GM21786 (cell line): ENCODE measurements around the gene FAM9C.
A peak's percentile ranks its signal among the peaks of the same experiment; 100 is the strongest.
"Not testable (repeated sequence)": the region's sequence is repeated elsewhere in the genome, so short reads cannot be mapped to it uniquely, and the experiment has no call there.

ENCODE experiments used
- ATAC-seq: cut with Tn5 transposase; IDR thresholded peaks from one replicate; pipeline ENCODE4 v1.9.1; 2021; ENCODE audit not compliant: unreplicated experiment

Gene FAM9C

DNA sequence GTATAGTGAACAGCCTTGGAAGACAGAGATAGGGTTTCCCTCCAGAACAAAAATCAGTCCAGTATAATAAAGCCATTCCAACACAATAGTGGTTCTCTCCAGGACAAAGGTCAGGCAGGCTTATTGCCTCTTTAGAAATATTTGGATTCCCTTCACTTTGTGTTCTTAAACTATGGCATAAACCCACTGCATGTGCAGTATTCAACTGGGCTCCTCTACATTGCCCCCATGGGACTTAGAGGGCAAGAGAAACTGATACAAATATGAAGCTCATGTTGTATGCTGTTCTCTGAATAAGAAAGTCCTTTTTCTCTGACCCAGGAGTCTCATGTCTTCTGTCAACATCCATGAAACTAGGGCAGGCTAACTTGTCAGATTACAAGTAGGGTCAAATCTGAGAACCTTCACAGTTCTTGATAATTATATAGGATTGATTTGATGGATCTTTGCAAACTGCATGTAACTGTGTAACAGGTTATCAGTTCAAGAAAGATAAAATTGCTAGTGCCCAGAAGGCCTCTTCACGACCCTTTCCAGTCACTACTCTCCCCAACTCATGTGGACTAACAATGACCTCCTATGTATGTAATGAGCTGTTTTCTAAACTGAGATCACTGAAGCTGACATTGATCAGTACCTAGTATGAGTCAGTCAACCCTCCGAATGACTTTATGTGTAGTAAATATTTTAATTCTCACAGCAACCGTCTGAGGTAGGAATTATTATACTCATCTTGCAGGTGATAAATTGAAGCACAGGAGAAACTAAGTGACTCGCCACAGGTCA, 31.9 kb upstream of the FAM9C start:
- peak; percentile 51 for ATAC-seq

DNA sequence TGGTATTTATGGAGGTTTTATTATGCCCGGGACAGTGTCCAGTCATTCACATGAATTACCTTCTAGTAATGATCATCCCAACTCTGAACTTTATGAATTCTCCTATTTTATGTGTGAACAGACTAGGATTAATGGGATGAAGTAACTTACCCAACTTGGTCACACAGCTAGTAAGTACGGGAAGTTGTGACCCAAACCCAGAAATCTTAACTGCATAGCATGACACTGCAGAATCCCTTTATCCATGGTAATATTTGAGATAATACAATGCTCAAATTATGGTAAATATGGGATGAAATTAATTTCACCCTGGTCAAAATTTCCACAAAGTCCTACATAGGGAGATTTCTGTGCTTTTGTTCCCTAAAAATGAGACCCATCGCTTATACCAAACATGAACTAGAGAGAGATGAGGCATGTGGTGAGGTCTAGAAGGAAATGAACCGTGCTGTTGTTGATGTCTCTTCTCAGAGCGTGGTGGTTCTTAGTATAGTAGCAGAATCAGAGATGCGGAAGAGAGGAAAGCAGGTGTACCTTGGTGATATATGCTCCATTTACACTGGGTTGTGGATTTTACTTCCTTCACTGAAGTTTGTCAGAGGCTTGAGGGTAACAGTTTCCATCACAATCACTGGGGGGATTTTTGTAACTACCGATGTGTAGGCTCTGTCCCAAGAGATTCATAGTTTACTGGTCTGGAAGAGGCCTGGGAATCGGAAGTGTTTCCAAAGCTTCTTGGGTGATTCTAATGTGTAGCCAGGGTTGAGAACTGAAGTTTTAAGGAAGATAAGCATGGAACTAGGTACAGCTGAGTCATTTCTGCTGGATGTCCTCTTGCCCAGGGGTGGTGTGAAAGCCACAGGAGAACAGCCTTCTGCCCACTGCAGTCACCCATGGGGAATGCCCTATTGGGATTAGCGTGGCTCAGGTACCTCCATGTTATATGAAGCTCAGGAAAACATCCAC, 30.2 kb upstream of the FAM9C start:
- peak; percentile 70 for ATAC-seq

DNA sequence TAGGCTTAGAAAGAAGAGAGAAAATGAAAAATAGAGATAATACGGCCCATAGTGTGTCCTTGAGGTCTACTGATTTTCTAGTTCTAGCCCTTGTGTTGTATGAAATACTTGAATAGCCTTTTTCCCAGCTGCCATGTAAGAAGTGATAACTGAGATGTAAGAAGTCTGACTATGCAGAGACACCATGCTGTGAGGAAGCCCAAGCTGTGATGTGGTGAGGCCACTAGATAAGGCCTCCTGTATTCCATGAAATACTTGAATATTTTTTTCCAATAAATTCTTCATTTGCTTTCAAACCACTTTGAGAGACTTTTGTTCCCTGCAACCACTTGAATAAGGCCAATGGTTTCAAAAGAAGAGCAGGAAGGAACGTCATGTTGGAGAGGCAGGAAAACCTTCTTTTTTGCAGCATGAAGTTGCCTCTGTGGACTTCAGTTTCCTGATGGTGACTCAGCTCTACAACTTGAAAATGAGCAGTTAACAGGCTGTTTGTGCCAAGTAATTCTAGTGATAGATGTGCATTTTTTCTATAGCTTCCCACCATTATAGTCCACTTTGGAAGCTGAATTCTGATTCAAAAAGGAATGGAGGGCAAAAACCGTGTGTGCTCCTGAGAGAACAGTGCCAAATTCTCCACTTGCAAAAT, 25.5 kb upstream of the FAM9C start:
- ATAC-seq = no peak

DNA sequence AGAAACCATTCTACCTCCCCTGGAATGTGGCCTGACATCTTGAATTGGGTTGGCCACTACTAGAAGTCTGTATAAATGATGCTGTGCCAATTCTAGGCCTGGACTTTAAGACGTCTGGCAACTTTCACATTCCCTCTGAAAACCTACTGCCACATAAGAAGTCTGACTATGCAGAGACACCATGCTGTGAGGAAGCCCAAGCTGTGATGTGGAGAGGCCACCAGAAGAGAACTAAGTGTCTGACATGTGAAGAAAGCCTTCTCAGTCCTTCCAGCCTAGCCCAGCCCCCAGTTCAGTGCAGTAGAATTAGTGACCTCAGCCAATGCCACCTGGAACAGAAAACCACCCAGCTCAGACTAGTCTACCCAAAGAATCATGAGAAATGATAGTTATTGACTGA, 24.2 kb upstream of the FAM9C start:
- no peak for ATAC-seq

DNA sequence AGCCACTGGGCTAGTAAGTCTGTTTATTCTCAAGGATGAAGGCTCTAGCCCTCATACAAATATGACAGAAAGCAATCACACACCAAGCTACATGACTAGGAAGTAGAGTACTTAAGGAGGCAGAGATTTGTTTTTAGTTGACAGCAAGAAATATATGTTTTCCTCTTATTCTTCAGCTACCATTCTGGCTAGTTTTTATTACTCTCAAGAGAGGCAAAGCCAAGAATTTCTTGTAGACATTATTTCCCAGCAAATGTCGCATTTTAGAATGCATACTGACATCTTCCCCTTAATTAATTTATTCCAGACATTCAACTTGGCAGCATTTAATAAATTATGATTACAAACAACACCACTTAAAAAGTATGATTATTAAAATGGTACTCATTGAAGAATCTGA, 23.4 kb upstream of the FAM9C start:
- ATAC-seq = no peak

DNA sequence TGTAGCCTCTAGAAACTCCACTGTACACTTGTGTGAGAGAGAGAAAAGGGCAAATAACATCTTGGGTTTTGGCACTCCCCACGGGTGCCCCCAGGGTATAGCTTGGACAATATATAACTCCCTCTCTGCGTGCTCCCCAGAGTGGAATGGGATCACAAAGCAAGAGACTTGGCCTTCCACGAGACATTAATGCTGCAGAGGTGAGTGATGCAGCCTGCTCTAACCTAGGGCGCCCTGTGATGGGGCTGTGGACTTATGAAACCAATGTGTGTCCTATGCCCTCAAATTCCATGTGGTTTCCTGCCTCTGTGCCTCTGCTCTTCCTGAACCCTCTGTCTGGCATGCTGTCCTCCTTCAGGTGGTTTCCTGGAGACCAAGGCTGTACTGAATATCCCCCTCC, 22.0 kb upstream of the FAM9C start:
- no peak for ATAC-seq

DNA sequence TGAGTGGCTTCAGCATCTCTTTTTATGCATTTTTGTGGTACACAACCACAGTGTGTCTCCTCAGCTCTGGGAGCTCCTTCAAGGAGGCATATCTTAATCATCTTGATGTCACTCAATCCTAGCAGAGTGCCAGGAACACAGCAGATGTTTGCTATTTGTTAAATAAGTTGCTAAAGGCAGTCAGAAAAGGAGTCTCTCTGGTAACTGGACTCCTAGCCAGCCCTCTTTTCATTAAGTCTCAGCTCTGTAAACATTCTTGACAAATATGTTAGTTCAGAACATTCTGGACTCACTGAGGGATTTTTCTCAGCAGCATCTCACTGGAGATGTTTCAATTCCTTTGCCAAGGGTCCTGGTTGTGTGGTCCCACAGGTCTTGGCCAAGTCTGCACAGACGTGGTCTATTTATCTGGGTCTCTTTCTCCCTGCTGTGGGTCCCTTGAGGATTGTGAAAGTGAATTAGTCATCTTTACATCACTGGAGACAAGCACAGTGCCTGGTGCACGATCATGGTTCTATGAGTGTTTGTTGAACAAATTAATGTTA, 20.3 kb upstream of the FAM9C start:
- ATAC-seq = no peak

DNA sequence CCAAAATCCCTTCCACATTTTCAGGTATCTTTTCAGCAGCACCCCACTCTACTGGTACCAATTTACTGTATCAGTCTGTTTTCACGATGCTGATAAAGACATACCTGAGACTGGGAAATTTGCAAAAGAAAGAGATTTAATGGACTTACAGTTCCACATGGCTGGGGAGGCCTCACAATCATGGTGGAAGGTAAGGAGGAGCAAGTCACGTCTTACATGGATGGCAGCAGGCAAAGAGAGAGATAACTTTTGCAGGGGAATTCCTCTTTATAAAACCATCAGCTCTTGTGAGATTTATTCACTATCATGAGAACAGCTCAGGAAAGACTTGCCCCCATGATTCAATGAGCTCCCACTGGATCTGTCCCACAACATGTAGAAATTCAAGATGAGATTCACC, 18.7 kb upstream of the FAM9C start:
- ATAC-seq = not testable (repeated sequence)

DNA sequence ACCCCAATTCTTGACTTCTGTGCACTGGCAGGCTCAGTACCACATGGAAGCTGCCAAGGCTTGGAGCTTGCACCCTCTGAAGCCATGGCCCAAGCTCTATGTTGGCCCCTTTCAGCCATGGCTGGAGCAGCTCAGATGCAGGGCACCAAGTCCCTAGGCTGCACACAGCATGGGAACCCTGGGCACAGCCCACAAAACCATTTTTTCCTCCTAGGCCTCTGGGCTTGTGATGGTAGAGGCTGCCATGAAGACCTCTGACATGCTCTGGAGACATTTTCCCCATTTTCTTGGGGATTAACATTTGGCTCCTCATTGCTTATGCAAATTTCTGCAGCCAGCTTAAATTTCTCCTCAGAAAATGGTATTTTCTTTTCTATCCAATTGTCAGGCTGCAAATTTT, 17.9 kb upstream of the FAM9C start:
- not testable (repeated sequence) for ATAC-seq

DNA sequence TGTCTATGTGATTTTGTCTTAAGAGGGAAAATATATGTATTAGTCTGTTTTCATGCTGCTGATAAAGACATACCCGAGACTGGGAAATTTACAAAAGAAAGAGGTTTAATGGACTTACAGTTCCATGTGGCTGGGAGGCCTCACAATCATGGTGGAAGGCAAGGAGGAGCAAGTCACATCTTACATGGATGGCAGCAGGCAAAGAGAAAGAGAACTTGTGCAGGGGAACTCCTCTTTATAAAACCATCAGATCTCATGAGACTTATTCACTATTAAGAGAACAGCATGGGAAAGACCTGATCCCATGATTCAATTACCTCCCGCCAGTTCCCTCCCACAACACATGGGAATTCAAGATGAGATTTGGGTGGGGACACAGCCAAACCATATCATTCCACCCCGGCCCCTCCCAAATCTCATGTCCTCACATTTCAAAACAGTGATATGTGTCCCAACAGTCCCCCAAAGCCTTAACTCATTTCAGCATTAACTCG, 16.8 kb upstream of the FAM9C start:
- not testable (repeated sequence) for ATAC-seq

DNA sequence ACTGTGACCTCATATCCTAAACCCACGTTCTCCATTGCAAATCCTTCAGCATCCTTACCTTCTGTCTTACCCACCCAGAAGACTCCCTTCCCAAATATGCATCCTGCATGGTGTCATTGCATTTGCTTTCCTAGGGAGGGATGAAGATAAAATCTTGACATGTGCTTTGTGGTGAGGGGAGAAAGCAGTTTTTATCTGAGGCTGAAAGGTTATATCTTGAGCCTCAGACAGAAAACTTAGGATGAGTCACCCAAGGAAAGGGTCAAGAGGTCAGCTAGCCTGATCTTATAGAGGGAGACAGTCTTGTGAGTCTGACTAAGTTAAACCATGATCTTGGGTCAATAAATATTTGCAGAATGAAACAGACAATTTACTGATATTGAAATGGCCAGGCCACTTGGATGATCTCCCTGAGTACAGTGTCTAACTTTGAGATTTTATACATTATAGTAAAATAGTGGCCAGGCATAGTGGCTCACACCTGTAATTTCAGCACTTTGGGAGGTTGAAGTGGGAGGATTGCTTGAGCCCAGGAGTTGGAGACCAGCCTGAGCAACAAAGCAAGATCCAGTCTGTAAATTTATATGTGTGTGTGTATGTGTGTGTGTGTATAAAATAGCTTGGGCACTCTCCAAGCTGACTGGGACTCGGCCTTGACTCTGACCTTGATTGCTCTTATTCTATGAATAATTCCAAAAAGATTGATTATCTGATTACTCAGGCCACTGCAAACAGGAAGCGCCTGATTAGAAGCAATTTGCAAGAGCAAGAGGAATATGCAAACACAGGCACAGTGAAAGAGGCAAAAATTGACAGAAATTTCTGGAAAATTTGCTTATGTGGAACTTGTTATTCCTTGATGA, 15.4 kb upstream of the FAM9C start:
- ATAC-seq = no peak

DNA sequence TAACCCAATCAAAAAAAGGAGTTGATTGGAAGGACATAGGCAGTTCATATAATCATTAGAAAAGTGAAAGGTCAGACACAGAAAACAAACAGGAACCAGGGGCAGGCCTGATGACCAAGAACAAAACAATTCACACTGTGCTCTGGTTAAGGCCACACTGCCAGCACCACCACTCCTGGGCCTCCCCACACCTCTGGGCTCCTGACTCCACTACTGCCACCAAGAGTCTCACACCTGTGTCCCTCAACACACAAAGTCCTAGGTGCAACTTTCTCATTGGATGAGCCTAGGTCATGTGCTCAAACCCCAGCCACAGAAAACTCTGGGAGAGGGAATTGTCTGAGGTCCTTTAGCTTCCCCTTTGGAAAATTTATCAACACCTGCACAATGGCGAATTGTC, 11.1 kb upstream of the FAM9C start:
- peak; percentile 64 for ATAC-seq

DNA sequence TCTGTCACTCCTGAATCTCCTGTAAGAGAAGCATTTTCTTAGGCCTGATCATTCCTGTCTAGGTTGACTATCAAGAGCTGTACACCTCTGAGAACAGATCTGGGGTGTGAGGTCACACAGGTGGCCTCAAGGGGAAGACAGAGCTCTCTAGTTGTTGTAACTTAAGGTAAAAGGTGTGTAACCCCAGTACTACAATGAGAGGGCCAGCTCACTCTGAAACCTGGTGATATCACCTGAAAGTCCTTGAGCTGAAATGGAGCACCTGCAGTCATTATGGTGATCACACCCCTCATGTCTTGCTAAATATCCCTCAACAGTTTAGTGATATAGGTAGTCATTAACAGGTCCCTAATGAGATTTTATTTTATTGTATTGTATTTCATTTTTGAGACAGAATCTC, 8.8 kb upstream of the FAM9C start:
- ATAC-seq = no peak

DNA sequence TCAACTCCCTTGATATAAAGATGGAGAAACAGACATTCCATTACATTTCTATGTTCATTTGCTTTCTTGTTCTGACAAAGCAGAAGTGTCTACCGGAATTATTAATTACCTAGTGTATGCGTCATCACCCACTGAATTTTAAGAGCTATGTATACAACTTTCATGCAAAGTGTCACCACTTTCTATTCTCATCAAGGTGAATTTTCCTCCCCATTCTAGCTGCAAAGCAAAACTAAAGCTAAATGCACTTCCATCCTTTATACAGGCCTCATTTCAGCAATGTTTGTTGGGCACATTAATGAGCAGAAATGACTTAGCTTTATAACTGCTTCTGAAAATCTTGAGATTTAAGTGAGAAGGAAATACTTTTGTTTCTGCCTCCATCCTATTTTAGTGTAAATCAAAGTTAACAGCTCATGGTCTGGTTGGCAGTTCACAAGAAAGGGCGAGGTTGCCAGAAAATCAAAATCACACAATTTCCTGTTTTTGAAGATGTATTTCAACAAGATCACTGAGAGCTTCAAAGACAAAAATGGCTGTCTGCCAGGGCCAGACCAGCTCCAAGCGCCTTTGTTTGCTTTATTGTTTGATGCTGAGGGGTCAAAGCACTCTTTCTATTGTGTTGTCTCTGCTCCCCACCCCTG, 7.2 kb upstream of the FAM9C start:
- peak; percentile 54 for ATAC-seq

DNA sequence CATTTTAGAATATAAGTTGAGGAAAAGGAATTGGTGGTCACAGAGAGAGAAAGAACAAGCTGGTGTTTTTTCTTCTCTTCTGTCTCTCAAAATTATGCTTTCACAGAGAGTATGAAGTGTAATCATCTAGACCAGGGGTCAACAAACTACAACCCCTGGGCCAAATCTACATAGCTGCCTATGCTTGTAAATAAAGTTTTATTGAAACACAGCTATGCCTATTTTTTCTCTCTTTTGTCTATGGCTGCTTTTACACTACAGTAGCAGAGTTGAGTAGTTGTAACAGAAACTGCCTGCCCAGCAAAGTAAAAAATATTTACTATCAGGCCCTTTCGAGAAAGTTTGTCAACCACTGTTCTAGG, 6.7 kb upstream of the FAM9C start:
- no peak for ATAC-seq

DNA sequence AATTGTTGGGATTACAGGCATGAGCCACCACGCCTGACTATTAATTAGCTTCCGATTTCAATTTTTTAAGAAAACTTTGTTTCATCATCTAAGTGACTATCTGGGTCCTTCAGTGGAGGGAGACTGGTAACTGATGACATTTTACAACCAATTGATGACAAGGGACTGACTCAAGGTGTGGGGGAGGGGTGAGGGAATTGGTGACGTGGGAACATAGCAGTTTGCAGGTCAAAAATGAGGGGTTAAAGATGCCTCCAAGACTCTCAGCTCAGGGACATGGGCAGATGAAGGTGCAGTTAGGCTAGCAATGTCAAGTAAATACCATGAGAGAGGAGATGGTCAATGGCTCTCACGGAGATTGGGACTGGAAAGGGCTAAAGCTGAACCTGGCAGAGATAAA, 5.7 kb upstream of the FAM9C start:
- ATAC-seq = no peak

DNA sequence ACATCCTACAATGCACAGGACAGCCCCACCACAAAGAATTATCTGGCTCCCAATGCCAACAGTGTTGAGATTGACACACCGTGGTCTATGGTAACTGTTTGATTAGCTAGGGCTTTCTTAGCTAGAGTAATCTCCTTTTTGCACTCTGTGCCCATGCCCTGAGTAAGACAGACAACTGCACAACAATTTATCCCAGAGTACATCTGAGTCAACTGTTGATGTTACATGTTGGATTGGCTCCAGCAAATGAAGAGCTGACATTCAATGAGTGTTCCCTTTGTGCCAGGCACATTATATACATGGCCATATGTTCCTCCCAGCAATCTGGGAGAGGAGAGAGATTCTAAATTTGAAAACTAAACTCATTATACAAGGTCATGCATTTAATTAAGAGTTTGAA, 3.9 kb upstream of the FAM9C start:
- no peak for ATAC-seq

DNA sequence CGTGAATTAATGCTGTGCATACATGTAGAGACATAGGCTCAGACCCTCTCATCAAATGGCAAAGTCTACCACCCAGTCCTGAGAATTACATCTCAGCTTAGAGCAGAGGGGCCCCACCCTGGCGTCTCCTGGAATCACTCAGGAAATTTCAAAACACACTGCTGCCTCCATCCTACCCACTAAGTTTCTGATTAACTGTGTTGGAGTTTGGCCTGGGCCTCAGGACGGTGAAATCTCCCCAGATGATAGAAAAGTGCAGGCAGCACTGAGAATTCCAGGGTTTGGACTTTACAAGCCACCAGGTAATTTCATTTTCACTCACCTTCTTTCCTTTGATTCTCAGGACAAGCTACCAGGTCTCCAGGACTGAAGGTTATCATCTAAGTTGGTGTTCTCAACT, 3.3 kb upstream of the FAM9C start:
- ATAC-seq = no peak

DNA sequence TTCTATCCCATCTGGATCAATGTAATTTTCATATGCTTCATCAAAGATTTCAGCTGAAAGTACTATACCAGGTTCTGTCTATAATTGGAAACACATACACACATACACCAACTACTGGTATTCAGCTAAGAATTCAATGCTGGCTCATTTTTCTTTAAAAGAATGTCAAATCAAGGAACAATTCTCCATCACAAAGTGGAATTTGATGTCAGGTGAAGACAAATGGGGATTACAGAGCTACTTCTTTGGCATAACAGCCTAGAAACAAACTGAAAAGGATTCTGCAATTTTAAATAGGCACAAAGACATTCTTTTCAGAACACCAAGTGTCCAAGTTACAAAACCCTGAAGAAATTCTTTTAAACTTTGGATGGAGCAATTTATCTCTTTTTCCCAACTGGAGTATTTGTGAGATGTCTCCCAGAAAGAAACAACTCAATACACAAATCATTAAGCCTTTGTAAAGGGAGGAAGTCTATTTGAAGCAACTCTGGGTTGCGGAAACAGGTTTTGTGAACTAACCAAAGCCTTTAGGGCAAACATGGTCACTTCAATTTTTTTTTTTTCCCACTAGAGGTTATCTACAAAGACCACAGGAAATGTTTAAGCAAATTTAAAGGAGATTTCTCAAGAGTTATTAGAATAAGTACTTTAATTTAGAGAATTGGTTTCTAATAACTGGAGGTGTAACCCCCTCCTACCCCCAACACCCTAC, 1.9 kb upstream of the FAM9C start:
- no peak for ATAC-seq
